HK-2 (cell line): ENCODE measurements around the gene STXBP5.
A peak's percentile ranks its signal among the peaks of the same experiment; 100 is the strongest.
"Not testable (repeated sequence)": the region's sequence is repeated elsewhere in the genome, so short reads cannot be mapped to it uniquely, and the experiment has no call there.

ENCODE experiments used
- DNase-seq: peaks from one replicate; pipeline ENCODE4 v3.0.0-alpha.2; 2018; ENCODE audit not compliant: unreplicated experiment

The STXBP5 gene

GRCh38 chr6:147297663-147298316 lies 93.6 kb downstream of the STXBP5 start:
- DNase-seq, result no peak

DNA sequence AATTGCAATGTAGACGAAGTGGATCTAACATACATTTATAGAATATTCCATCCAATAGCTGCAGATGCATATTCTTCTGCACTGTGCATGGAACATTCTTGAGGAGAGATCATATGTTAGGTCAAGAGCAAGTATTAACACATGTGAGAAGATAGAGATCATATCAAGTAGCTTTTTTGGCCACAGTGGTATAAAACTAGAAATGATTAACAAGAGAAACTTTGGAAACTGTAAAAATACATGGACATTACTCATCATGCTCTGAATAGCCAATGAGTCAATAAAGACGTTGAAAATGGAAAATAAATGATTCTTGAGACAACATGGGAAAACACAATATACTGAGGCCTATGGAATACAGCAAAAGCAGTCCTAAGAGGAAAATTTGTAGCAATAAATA lies 94.2 kb downstream of the STXBP5 start:
- no peak for DNase-seq

GRCh38 chr6:147299035-147299434 lies 94.8 kb downstream of the STXBP5 start:
- no peak for DNase-seq

DNA sequence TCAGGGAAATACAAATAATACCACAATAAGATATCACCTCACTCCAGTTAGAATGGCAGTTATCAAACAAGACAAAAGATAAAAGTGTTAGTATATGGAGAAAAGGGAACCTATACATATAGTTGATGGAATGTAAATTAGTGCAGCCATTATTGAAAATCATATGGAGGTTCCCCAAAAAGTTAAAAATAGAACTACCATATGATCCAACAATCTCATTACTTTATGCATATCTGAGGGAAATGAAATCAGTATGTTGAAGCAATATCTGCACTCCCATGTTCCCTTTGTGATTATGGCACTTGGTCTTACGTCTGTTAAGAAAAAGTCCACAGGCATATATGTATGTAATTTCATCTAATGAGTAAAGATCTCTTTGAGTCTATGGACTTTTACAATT lies 96.9 kb downstream of the STXBP5 start:
- DNase-seq, result no peak

DNA sequence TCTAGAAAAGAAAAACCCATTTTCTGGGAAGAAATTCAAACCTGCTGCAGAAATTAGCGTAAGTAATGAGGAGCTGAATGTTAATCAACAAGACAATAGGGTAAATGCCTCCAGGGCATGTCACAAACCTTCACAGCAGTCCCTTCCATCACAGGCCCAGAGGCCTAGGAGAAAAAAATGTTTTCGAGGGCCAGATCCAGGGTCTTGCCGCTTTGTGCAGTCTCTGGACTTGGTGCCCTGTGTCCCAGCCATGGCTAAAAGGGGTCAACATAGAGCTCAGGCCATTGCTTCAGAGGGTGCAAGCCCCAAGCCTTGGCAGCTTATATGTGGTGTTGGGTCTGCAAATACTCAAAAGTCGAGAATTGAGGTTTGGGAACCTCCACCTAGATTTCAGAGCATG lies 99.8 kb downstream of the STXBP5 start:
- no peak for DNase-seq

- DNase-seq, result no peak
Measured at GRCh38 chr6:147310521-147310920, 106.3 kb downstream of the STXBP5 start.

GRCh38 chr6:147311218-147311617 lies 107.0 kb downstream of the STXBP5 start:
- DNase-seq, result no peak

- DNase-seq, result no peak
Measured at GRCh38 chr6:147321260-147321659, 117.0 kb downstream of the STXBP5 start.

- DNase-seq, result no peak
Measured at GRCh38 chr6:147322299-147323162, 118.3 kb downstream of the STXBP5 start.

GRCh38 chr6:147325557-147325956 lies 121.3 kb downstream of the STXBP5 start:
- DNase-seq, result no peak

GRCh38 chr6:147331401-147331800 lies 127.2 kb downstream of the STXBP5 start:
- DNase-seq, result no peak

DNA sequence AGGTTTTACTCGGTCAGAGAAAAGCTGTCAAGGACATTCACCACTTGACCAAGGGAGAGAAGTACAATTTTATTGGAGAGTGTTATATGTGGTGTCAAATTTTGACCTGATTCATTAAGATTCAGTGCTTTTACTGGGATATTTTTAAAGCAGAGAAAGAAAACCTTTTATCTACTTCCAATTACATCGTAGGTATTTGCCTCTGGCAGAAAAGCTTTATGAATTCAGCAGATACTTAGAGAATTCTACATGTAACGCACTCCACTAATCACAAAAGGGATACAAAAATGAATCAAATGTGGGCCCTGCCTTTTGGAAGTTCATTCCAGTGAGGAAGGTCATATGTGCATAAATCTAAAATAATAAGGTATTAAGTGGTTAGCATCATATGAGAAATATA lies 133.7 kb downstream of the STXBP5 start:
- DNase-seq, result no peak

GRCh38 chr6:147341486-147341885 lies 137.3 kb downstream of the STXBP5 start:
- peak; percentile 7 for DNase-seq

GRCh38 chr6:147345902-147346301 lies 141.7 kb downstream of the STXBP5 start:
- no peak for DNase-seq

DNA sequence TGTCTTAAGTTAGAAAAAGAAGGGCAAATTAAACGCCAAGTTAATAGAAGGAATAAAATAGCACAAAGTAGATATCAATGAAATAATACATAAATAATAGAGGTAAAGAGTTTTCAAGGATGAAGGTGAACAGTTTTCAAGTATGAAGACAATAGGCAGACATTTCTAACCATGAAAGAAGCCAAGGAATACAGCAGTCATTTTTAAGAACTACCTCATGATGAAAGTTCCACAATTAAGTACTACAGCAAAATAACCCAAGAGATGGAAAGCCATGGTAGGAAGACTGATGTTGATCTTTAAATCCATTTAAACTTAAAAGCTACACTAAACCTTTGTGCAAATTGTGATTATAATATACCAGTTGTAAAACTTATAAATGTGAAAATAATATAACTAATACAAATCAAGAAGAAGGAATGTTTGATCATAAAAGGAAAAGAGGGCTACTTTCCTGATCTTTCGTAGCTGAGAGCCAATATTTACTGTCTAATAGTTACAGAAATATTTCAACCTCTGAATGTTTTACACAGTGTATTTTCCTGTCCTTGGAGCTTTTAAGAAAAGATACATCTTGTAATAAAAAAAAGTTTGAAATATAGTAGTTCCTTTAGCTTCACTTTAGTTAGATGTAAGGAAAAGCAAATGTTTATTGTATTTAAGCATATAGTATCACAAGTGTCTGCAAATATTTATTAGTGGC lies 143.1 kb downstream of the STXBP5 start:
- no peak for DNase-seq

GRCh38 chr6:147347882-147348575 lies 143.8 kb downstream of the STXBP5 start:
- DNase-seq, result no peak

- DNase-seq, result no peak
Measured at GRCh38 chr6:147361311-147361981, 157.2 kb downstream of the STXBP5 start.

DNA sequence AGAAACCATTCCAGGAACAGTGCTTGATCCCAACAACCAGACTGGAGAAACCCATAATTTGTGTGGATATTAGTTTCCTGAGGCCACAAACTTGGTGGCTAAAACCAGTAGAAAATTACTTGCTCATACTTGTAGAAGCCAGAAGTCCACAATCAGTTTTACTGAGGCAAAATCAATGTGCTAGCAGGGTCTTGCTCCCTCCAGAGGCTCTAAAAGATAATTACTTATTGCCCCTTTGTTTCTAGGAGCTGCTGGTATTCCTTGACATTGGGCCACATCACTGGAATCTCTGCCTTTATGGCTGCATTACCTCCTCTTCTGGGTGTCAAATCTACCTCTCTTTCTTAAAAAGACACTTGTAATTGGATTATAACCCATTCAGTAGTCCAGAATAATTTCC lies 162.1 kb downstream of the STXBP5 start:
- no peak for DNase-seq

GRCh38 chr6:147371325-147371724 lies 167.1 kb downstream of the STXBP5 start:
- DNase-seq, result no peak

- no peak for DNase-seq
Measured at GRCh38 chr6:147372806-147373205, 168.6 kb downstream of the STXBP5 start.

DNA sequence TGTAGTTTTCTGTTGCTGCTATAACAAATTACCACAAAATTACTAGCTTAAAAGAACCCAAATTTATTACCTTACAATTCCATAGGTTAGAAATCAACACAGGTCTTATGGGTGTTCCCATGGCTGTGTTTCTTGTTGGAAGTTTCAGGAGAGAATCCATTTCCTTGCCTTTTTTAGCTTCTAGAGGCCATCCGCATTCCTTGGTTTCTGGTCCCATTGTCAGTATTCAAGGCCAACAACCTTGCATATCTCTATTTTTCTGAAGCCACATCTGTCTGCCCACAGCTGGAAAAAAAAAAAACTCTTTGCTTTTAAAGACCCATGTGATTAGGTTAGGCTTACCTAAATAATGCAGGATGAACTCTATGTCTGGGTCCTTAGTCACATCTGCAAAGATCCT lies 174.6 kb downstream of the STXBP5 start:
- no peak for DNase-seq

DNA sequence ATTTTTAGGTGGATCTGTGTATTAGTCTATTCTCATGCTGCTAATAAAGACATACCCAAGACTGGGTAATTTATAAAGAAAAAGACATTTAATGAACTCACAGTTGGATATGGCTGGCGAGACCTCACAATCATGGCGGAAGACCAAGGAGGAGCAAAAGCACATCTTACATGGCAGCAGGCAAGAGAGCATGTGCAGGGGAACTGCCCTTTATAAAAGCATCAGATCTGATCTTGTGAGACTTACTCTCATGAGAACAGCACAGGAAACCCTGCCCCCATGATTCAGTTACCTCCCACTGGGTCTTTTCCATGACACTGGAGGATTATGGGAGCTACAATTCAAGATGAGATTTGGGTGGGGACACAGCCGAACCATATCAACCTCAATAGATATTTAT lies 176.6 kb downstream of the STXBP5 start:
- DNase-seq, result not testable (repeated sequence)
